Neuron (in vitro differentiated cells): ENCODE measurements around the gene SLFNL1.

ENCODE experiments used
- H2AFZ ChIP-seq: one replicate; pipeline ENCODE4 v1.6.1; 2013; ENCODE audit warnings: low read depth, mild to moderate bottlenecking, inconsistent platforms, low read length, moderate library complexity
- H3K27me3 ChIP-seq: one replicate; pipeline ENCODE4 v1.6.1; 2013; ENCODE audit warnings: low read length; ENCODE audit not compliant: insufficient read depth
- H3K36me3 ChIP-seq: one replicate; pipeline ENCODE4 v1.6.1; 2013; ENCODE audit warnings: low read length; ENCODE audit not compliant: insufficient read depth
- H3K4me1 ChIP-seq: one replicate; pipeline ENCODE4 v1.6.1; 2013; ENCODE audit warnings: low read length; ENCODE audit not compliant: insufficient read depth
- H3K4me3 ChIP-seq: 2 replicates; pipeline ENCODE4 v1.5.1; 2013; ENCODE audit warnings: mild to moderate bottlenecking, low read length, moderate library complexity
- H3K9me3 ChIP-seq: one replicate; pipeline ENCODE4 v1.6.1; 2013; ENCODE audit warnings: low read length

The SLFNL1 gene

GRCh38 chr1:40979241-40980067 lies 42.1 kb downstream of the SLFNL1 start, which contains the start of gene CTPS1:
Gene CTPS1, plus strand, starts transcription at chr1:40979696. Its CDS starts 3,595 bp downstream, at chr1:40983291.
- peaks cover 20% of the 10 kb centered on the region for H3K36me3 ChIP-seq
- H3K4me1 ChIP-seq, result peaks cover 15% of the 10 kb centered on the region
- no peaks in the 10 kb centered on the region for H3K27me3 ChIP-seq
- H2AFZ ChIP-seq, result peak within 1 kb of the TSS; percentile 60
- H3K4me3 ChIP-seq, result peak within 1 kb of the TSS; percentile 88
- no peaks in the 10 kb centered on the region for H3K9me3 ChIP-seq

DNA sequence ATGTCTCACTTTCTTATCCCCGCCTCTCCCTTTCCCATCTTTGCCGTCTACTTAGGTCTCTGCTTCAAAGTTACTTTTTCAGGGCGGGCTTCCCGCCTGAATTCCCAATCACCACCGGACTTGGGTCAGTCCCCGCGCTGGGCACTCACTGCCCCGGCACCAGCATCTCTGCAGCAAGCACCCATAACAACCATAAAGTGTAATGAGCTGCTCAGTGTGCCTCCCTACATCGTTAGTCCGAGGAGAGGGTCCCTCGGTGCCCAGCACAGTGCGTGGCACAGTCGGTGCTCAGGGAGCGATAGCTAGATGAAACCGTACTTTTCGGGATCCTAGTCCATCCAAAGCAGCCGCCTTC lies 42.7 kb downstream of the SLFNL1 start:
- Histone ChIP-seq H3K4me3 (peak overlapping the region; percentile 88), H3K4me1 (peaks cover 15% of the 10 kb centered on the region), H3K9me3 (no peaks in the 10 kb centered on the region), H2AFZ (peak overlapping the region; percentile 41), H3K27me3 (no peaks in the 10 kb centered on the region), H3K36me3 (peaks cover 14% of the 10 kb centered on the region)

DNA sequence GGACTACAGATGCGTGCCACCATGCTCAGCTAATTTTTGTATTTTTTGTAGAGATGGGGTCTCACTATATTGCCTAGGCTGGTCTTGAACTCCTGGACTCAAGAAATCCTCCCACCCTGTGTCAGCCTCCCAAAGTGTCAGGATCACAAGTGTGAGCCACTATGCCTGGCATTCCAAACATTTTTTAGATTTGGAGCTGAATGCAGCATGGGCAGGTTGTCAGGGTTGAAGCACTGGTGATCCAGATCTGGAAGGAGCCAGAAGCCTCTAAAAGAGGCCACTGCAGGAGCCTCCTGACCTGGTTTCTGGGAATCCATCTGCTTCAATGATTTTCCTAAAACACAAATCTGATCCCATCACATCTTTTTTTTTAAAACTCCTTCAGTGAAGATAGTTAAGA lies 43.8 kb downstream of the SLFNL1 start:
- no peak overlapping the region for H2AFZ ChIP-seq
- H3K36me3 ChIP-seq, result peaks cover 4% of the 10 kb centered on the region
- no peaks in the 10 kb centered on the region for H3K9me3 ChIP-seq
- no peaks in the 10 kb centered on the region for H3K27me3 ChIP-seq
- H3K4me3 ChIP-seq, result no peak overlapping the region
- H3K4me1 ChIP-seq, result peaks cover 15% of the 10 kb centered on the region

- Histone ChIP-seq H3K36me3 (peaks cover 4% of the 10 kb centered on the region), H3K4me1 (peaks cover 15% of the 10 kb centered on the region), H3K4me3 (no peak overlapping the region), H3K9me3 (no peaks in the 10 kb centered on the region), H3K27me3 (no peaks in the 10 kb centered on the region), H2AFZ (no peak overlapping the region)
Measured at GRCh38 chr1:40976952-40977690, 44.4 kb downstream of the SLFNL1 start.

DNA sequence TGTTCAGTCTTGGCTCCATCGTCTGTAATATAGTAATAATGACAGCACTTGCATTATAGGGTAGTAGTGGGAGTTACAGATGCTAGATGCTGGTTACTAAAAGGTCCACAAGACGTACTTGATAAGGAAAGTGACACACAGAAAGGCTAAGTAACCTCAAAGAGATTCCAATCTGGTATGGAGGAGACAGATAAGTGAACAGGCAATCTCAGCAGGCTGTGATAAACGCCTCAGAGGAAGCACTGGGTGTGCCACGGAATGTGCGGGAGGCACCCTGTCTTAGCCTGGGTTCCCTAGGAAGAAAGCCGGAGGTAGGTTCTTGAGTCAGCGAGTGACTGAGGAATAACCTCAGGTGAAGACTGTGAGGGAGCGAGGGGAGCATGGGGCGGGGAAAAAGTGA lies 46.6 kb downstream of the SLFNL1 start:
- no peak overlapping the region for H2AFZ ChIP-seq
- no peaks in the 10 kb centered on the region for H3K36me3 ChIP-seq
- H3K4me1 ChIP-seq, result no peaks in the 10 kb centered on the region
- no peaks in the 10 kb centered on the region for H3K9me3 ChIP-seq
- H3K4me3 ChIP-seq, result no peak overlapping the region
- no peaks in the 10 kb centered on the region for H3K27me3 ChIP-seq

DNA sequence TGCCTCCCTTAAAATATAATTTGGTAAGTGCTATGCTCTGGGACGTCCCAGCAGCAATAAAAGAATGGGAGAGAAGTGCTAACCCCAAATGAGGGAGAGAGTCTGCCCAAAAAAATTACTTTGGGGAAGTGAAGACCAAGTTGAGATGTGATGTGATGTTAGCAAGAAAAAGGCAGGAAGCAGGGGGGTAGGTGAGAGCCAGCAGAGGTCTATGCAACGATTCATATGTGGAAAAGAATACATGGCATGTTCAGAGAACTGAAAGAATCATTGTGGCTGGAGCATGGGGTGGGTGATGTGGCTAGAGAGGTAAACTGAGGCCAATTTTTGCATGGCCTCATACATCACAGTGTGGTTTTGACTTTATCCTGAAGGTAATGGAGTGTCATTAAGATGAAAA lies 47.6 kb downstream of the SLFNL1 start:
- Histone ChIP-seq H3K9me3 (no peaks in the 10 kb centered on the region), H3K27me3 (no peaks in the 10 kb centered on the region), H3K36me3 (no peaks in the 10 kb centered on the region), H3K4me1 (no peaks in the 10 kb centered on the region), H3K4me3 (no peak overlapping the region), H2AFZ (no peak overlapping the region)

DNA sequence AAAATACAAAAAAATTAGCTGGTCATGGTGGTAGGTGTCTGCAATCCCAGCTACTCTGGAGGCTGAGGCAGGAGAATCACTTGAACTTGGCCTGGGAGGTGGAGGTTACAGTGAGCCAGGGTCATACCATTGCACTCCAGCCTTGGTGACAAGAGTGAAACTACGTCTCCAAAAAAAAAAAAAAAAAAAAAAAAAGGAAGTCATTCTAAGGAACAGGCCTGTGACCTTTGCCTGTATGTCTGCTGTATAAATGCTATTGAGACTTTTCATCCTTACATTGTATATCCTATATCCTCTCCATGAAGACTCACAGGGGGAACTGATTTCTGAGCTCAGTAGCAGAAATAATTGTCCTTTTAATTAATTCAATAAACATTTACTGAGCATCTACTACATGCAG lies 49.6 kb downstream of the SLFNL1 start:
- Histone ChIP-seq H3K27me3 (no peaks in the 10 kb centered on the region), H3K4me3 (no peak overlapping the region), H3K4me1 (no peaks in the 10 kb centered on the region), H3K36me3 (no peaks in the 10 kb centered on the region), H2AFZ (no peak overlapping the region), H3K9me3 (no peaks in the 10 kb centered on the region)

GRCh38 chr1:40969445-40969844 lies 52.1 kb downstream of the SLFNL1 start:
- no peaks in the 10 kb centered on the region for H3K4me1 ChIP-seq
- no peaks in the 10 kb centered on the region for H3K9me3 ChIP-seq
- no peak overlapping the region for H2AFZ ChIP-seq

DNA sequence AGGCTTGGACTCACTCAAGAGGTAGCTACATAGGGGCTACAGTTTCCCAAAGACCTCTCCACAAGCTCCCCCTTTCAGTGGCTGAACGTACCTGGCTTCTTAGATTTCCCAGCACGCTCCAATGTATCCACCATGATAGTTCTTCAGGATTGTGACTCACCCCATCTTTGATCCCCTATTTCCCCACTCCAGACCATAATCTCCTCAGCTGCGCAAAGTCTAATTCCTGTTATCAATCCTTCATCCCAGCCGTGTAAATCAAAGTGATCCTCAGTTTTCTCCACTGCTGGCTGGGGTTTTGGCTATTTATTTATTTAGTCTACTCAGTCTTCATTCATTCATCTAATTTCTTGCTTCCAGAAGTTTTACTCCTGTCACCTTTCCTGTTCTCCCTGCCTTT lies 55.1 kb downstream of the SLFNL1 start:
- H2AFZ ChIP-seq, result no peak overlapping the region

More at GRCh38 chr1:40969445-40969844, 52.1 kb downstream of the SLFNL1 start:
- Histone ChIP-seq H3K36me3 (no peaks in the 10 kb centered on the region), H3K4me3 (no peak overlapping the region), H3K27me3 (no peaks in the 10 kb centered on the region)

More for the DNA sequence above, 55.1 kb downstream of the SLFNL1 start:
- Histone ChIP-seq H3K27me3 (no peaks in the 10 kb centered on the region), H3K4me3 (no peak overlapping the region), H3K36me3 (no peaks in the 10 kb centered on the region), H3K9me3 (no peaks in the 10 kb centered on the region), H3K4me1 (no peaks in the 10 kb centered on the region)
